PC-3 (cell line): ENCODE results near the gene SLC22A1.

Experiments used
- CTCF ChIP-seq: fragments of 300-600 bp; sonication (generic); conservative IDR thresholded peaks from 2 replicates; pipeline ENCODE4 v1.5.1; 2017; ENCODE audit warnings: antibody characterized with exemption, low read depth, mild to moderate bottlenecking, low read length
- EZH2phosphoT487 ChIP-seq: fragments of 300-600 bp; sonication (generic); IDR thresholded peaks from 2 replicates; pipeline ENCODE4 v1.6.1; 2018; ENCODE audit warnings: mild to moderate bottlenecking, antibody characterized with exemption, low read length, borderline replicate concordance

- TF ChIP-seq EZH2phosphoT487 (no peak), CTCF (no peak)
Observed at GRCh38 chr6:160128125-160128683, 6.6 kb downstream of the SLC22A1 start.
